ENCODE measurements around the gene KIF1B. TPM values are rescaled to one million over a fixed set of nuclear protein-coding genes. Genes with fewer than 3 reads are reported as not detected.

Gene KIF1B
- total RNA-seq, 1 experiment from 2014 or later: 22.7 TPM

GRCh38 chr1:10306435-10306834 lies 96.1 kb downstream of the KIF1B start:
- BruUV-seq (replicated peaks): no TSS peak
- no peaks in the 10 kb centered on the region for H3K4me1 ChIP-seq (replicated peaks; ENCODE audit: insufficient read depth)
- no peak overlapping the region for H3K4me2 ChIP-seq
- no peaks in the 10 kb centered on the region for H3K9me3 ChIP-seq (ENCODE audit: insufficient read depth, low read depth)
- intact Hi-C loops (cut with micrococcal nuclease; ENCODE audit: unreplicated experiment): no loop called here
- H4K20me1 ChIP-seq (ENCODE audit: insufficient read depth): no peaks in the 10 kb centered on the region
- H3K36me3 ChIP-seq (ENCODE audit: low read depth): no peaks in the 10 kb centered on the region
- no peak for DNase-seq
- TF ChIP-seq CTCF (conservative IDR thresholded peaks at IDR 0.05): no peak
- no peak for TF ChIP-seq EZH2 (IDR thresholded peaks at IDR 0.05; ENCODE audit: low read depth)
- H3K4me3 ChIP-seq: no peak overlapping the region
- no peaks in the 10 kb centered on the region for H3F3A ChIP-seq (ENCODE audit: insufficient read depth, low read depth)
- H2AFZ ChIP-seq: no peak overlapping the region
- CTCF ChIA-PET: no interaction called here
- H3K79me2 ChIP-seq (ENCODE audit: low read depth): no peaks in the 10 kb centered on the region
- H3K27ac ChIP-seq: no peak overlapping the region
- POLR2A ChIA-PET (ENCODE audit: unreplicated experiment): no interaction called here
- H3K9me2 ChIP-seq (ENCODE audit: insufficient read depth): no peaks in the 10 kb centered on the region
- no peaks in the 10 kb centered on the region for H3K27me3 ChIP-seq (ENCODE audit: insufficient read depth, low read depth)

GRCh38 chr1:10308001-10308400 lies 97.6 kb downstream of the KIF1B start:
- Histone ChIP-seq H3K27me3 (ENCODE audit: insufficient read depth, low read depth) (no peaks in the 10 kb centered on the region), H3K4me3 (no peak overlapping the region), H3K9me3 (ENCODE audit: insufficient read depth, low read depth) (no peaks in the 10 kb centered on the region), H3K27ac (no peak overlapping the region), H4K20me1 (ENCODE audit: insufficient read depth) (no peaks in the 10 kb centered on the region), H3K9me2 (ENCODE audit: insufficient read depth) (no peaks in the 10 kb centered on the region), H3K4me2 (no peak overlapping the region), H3F3A (ENCODE audit: insufficient read depth, low read depth) (no peaks in the 10 kb centered on the region), H3K36me3 (ENCODE audit: low read depth) (no peaks in the 10 kb centered on the region), H2AFZ (no peak overlapping the region), H3K79me2 (ENCODE audit: low read depth) (no peaks in the 10 kb centered on the region), H3K4me1 (replicated peaks; ENCODE audit: insufficient read depth) (no peaks in the 10 kb centered on the region)
- no TSS peak for BruUV-seq (replicated peaks)
- CTCF ChIA-PET: no interaction called here
- DNase-seq: no peak
- POLR2A ChIA-PET (ENCODE audit: unreplicated experiment): no interaction called here
- intact Hi-C loops (cut with micrococcal nuclease; ENCODE audit: unreplicated experiment): no loop called here
- no peak for TF ChIP-seq CTCF (conservative IDR thresholded peaks at IDR 0.05)

GRCh38 chr1:10309243-10310011 lies 99.1 kb downstream of the KIF1B start:
- no peaks in the 10 kb centered on the region for H3K27me3 ChIP-seq (ENCODE audit: insufficient read depth, low read depth)
- no peak overlapping the region for H3K4me2 ChIP-seq
- no peaks in the 10 kb centered on the region for H3K79me2 ChIP-seq (ENCODE audit: low read depth)
- no peaks in the 10 kb centered on the region for H3K4me1 ChIP-seq (replicated peaks; ENCODE audit: insufficient read depth)
- H3K27ac ChIP-seq: no peak overlapping the region
- no peaks in the 10 kb centered on the region for H4K20me1 ChIP-seq (ENCODE audit: insufficient read depth)
- no peaks in the 10 kb centered on the region for H3F3A ChIP-seq (ENCODE audit: insufficient read depth, low read depth)
- H3K4me3 ChIP-seq: no peak overlapping the region
- no TSS peak for BruUV-seq (replicated peaks)
- no peaks in the 10 kb centered on the region for H3K9me3 ChIP-seq (ENCODE audit: insufficient read depth, low read depth)
- H3K9me2 ChIP-seq (ENCODE audit: insufficient read depth): no peaks in the 10 kb centered on the region
- CTCF ChIA-PET: no interaction called here
- TF ChIP-seq EZH2 (IDR thresholded peaks at IDR 0.05; ENCODE audit: low read depth) (no peak), CTCF (conservative IDR thresholded peaks at IDR 0.05) (no peak)
- POLR2A ChIA-PET (ENCODE audit: unreplicated experiment): no interaction called here
- intact Hi-C loops (cut with micrococcal nuclease; ENCODE audit: unreplicated experiment): no loop called here
- no peak for DNase-seq
- no peak overlapping the region for H2AFZ ChIP-seq
- no peaks in the 10 kb centered on the region for H3K36me3 ChIP-seq (ENCODE audit: low read depth)
